Measurements from ENCODE around the gene ECM2. TPM values are rescaled to one million over a fixed set of nuclear protein-coding genes. Genes with fewer than 3 reads are reported as not detected.

Gene ECM2
- total RNA-seq, 2 experiments from 2014 or later: not detected

DNA sequence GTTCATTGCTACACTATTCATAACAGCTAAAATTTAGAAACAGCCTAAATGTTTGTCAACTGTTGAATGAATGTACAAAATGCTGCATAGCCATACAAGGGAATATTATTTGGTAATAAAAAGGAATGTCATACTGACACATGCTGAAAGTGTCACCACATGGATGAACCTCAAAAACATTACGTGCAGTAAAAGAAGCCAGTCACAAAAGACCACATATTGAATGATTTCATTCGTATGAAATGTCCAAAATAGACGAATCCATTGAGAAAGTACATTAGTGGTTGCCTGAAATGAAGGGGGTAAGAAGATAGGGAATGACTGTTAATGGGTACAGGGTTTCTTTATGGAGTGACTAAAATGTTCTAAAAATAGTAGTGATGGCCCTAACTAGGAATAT, 11.6 kb upstream of the ECM2 start:
- Mint-ChIP-seq H3K36me3 (ENCODE audit: low read depth) (peaks cover 7% of the 10 kb centered on the region), H3K9me3 (peaks cover 4% of the 10 kb centered on the region), H3K4me3 (no peak overlapping the region), H3K27me3 (no peaks in the 10 kb centered on the region), H3K27ac (no peak overlapping the region), H3K4me1 (no peaks in the 10 kb centered on the region)
- ChIA-PET POLR2A (no interaction called here), CTCF (no interaction called here)
- no peak for DNase-seq

- no peak overlapping the region for H3K4me3 Mint-ChIP-seq
- H3K27me3 Mint-ChIP-seq: no peaks in the 10 kb centered on the region
- peaks cover 4% of the 10 kb centered on the region for H3K9me3 Mint-ChIP-seq
- H3K4me1 Mint-ChIP-seq: no peaks in the 10 kb centered on the region
- no peak for DNase-seq
- POLR2A ChIA-PET: no interaction called here
- CTCF ChIA-PET: interaction anchor here (1.2 kb wide), 1 partner anchor 9 kb away, joined by 3 read pairs; no protein-coding TSS in a partner anchor
- peaks cover 7% of the 10 kb centered on the region for H3K36me3 Mint-ChIP-seq (ENCODE audit: low read depth)
- no peak overlapping the region for H3K27ac Mint-ChIP-seq
Measured at GRCh38 chr9:92545002-92545510, 9.3 kb upstream of the ECM2 start.

- no peaks in the 10 kb centered on the region for H3K4me1 Mint-ChIP-seq
- H3K36me3 Mint-ChIP-seq (ENCODE audit: low read depth): peaks cover 7% of the 10 kb centered on the region
- CTCF ChIA-PET: no interaction called here
- no peaks in the 10 kb centered on the region for H3K27me3 Mint-ChIP-seq
- no peak overlapping the region for H3K27ac Mint-ChIP-seq
- no peak overlapping the region for H3K4me3 Mint-ChIP-seq
- no peak for DNase-seq
- POLR2A ChIA-PET: no interaction called here
- H3K9me3 Mint-ChIP-seq: peaks cover 4% of the 10 kb centered on the region
Measured at GRCh38 chr9:92543972-92544371, 8.2 kb upstream of the ECM2 start.

- Mint-ChIP-seq H3K9me3 (peaks cover 2% of the 10 kb centered on the region), H3K27me3 (no peaks in the 10 kb centered on the region), H3K27ac (no peak overlapping the region), H3K36me3 (ENCODE audit: low read depth) (no peaks in the 10 kb centered on the region), H3K4me1 (no peaks in the 10 kb centered on the region), H3K4me3 (no peak overlapping the region)
- DNase-seq: no peak
- POLR2A ChIA-PET: no interaction called here
- CTCF ChIA-PET: no interaction called here
Measured at GRCh38 chr9:92538541-92538940, 2.8 kb upstream of the ECM2 start.

DNA sequence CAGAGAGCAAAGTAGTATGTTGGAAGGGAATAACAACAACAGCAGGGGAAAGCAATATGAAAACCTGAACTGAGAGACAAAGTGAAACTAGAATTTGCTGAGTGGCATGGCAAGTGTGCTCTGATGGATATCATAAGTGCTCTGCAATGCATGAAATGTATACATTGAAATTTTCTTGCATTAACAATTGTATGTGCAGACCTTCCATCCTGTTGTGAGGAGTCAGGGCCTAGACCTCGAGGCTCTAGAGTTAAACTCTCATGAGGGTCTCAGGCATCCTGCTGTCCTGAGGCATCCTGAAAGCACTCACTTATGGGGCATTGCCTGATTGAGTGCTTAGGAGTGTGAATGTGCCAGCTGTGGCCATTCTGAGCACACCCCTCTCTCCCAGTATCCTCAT, 1.1 kb downstream of the ECM2 start:
- Mint-ChIP-seq H3K9me3 (no peaks in the 10 kb centered on the region), H3K27me3 (no peaks in the 10 kb centered on the region), H3K36me3 (ENCODE audit: low read depth) (no peaks in the 10 kb centered on the region), H3K4me3 (no peak overlapping the region), H3K4me1 (no peaks in the 10 kb centered on the region), H3K27ac (no peak overlapping the region)
- ChIA-PET CTCF (interaction anchor here (0.6 kb wide), 1 partner anchor 141 kb away, joined by 4 read pairs; no protein-coding TSS in a partner anchor), POLR2A (interaction anchor here (0.6 kb wide), 1 partner anchor 200 kb away, joined by 5 read pairs; no protein-coding TSS in a partner anchor)
- no peak for DNase-seq

DNA sequence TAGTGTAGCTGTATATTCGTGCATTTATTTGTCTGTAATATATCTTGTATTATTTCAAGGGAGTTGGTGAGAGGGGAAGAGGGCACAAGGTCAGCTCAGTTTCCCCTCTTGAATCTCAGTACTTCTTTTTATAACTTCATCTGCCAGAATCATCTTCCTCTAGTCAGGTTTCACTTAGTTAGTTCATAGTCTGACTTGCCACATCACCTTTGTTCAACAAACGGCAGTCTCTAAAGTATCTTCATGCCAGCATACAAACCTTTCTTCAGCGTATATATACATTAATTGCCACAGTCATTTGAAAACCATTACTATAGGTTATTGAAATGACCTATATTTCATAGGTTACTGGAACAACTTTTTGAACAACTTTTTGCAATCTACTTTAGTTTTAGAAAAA, 1.6 kb downstream of the ECM2 start:
- no peak overlapping the region for H3K4me3 Mint-ChIP-seq
- ChIA-PET POLR2A (interaction anchor here (0.6 kb wide), 1 partner anchor 199 kb away, joined by 5 read pairs; no protein-coding TSS in a partner anchor), CTCF (interaction anchor here (0.6 kb wide), 1 partner anchor 140 kb away, joined by 4 read pairs; no protein-coding TSS in a partner anchor)
- H3K27ac Mint-ChIP-seq: no peak overlapping the region
- H3K9me3 Mint-ChIP-seq: no peaks in the 10 kb centered on the region
- H3K36me3 Mint-ChIP-seq (ENCODE audit: low read depth): no peaks in the 10 kb centered on the region
- H3K4me1 Mint-ChIP-seq: no peaks in the 10 kb centered on the region
- no peaks in the 10 kb centered on the region for H3K27me3 Mint-ChIP-seq
- no peak for DNase-seq

DNA sequence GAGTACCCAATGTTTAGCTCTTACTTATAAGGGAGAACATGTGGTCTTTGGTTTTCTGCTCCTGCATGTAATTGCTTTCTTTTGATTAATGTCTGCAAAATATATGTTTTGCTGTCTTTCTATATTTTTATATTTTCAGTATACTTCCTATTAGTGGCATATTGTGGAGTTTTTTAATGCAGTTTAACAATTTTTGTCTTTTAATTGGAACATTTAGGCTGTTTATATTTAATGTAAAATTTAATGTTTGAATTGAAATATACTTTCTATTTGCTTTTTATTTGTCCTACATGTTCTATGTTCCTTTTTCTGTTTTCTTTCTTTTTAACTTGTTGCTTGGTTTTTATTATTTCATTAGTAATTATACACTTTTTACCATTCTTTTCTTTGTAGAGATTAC, 4.9 kb downstream of the ECM2 start:
- ChIA-PET CTCF (no interaction called here), POLR2A (no interaction called here)
- no peaks in the 10 kb centered on the region for H3K27me3 Mint-ChIP-seq
- DNase-seq: no peak
- no peak overlapping the region for H3K27ac Mint-ChIP-seq
- no peaks in the 10 kb centered on the region for H3K9me3 Mint-ChIP-seq
- no peaks in the 10 kb centered on the region for H3K4me1 Mint-ChIP-seq
- H3K4me3 Mint-ChIP-seq: no peak overlapping the region
- H3K36me3 Mint-ChIP-seq (ENCODE audit: low read depth): no peaks in the 10 kb centered on the region

GRCh38 chr9:92529124-92529523, 6.7 kb downstream of the ECM2 start:
- Mint-ChIP-seq H3K4me1 (no peaks in the 10 kb centered on the region), H3K36me3 (ENCODE audit: low read depth) (no peaks in the 10 kb centered on the region), H3K9me3 (no peaks in the 10 kb centered on the region), H3K27me3 (no peaks in the 10 kb centered on the region), H3K27ac (no peak overlapping the region), H3K4me3 (no peak overlapping the region)
- DNase-seq: no peak
- CTCF ChIA-PET: interaction anchor here (1.0 kb wide), 1 partner anchor 10 kb away, joined by 3 read pairs; no protein-coding TSS in a partner anchor
- POLR2A ChIA-PET: no interaction called here

DNA sequence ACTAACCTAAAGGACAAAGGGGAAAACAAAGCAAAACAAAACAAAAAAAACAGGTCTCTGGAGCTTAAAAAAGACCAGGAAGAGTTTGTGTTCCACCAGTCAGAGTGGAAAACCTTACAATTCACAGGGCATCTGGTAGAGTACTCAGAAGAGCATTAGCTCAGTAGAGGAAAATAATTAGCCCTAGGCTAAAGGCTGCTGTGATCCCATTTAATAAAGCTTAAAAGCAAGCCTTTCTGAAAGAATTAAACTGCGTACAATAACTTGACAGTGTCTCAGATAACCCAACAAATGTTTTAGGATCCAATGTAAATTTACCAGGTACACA, 7.3 kb downstream of the ECM2 start:
- H3K36me3 Mint-ChIP-seq (ENCODE audit: low read depth): no peaks in the 10 kb centered on the region
- H3K4me1 Mint-ChIP-seq: no peaks in the 10 kb centered on the region
- no peak overlapping the region for H3K27ac Mint-ChIP-seq
- CTCF ChIA-PET: interaction anchor here (1.0 kb wide), 1 partner anchor 9 kb away, joined by 3 read pairs; no protein-coding TSS in a partner anchor
- no peak overlapping the region for H3K4me3 Mint-ChIP-seq
- DNase-seq: no peak
- H3K9me3 Mint-ChIP-seq: no peaks in the 10 kb centered on the region
- POLR2A ChIA-PET: no interaction called here
- no peaks in the 10 kb centered on the region for H3K27me3 Mint-ChIP-seq

DNA sequence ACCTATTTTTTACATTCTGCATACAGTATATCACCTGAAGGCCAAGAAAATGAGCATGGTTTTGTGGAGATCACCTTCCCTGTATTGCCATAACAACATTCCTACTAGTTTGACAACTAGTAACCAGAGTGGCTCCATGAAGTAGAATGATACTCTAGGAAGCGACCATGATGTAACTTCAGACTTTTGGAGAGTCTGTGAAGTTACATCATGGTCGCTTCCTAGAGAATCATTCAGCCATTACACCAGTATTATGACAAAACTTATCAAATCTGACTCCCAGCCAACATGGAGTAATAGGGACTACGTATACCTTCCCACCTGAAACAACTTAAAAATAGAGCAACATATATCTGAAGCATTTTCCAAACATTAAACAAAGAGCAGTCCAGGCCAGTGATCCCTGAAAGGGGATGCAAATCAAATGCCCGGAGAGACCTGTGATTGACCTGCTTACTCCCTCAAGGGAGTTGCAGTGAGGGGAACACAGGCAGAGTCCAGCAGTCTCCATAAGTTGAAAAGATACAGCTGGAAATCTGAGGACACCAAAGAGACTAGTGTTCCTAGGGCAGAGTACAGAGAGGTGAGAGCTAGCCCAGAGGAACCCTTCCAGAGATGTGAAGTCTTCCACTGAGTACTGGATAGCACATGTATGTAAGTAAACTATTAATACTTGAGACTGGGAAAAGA, 7.8 kb downstream of the ECM2 start:
- DNase-seq: no peak
- POLR2A ChIA-PET: no interaction called here
- Mint-ChIP-seq H3K36me3 (ENCODE audit: low read depth) (no peaks in the 10 kb centered on the region), H3K9me3 (no peaks in the 10 kb centered on the region), H3K4me1 (no peaks in the 10 kb centered on the region), H3K27me3 (no peaks in the 10 kb centered on the region), H3K4me3 (no peak overlapping the region), H3K27ac (no peak overlapping the region)
- CTCF ChIA-PET: no interaction called here

- no peaks in the 10 kb centered on the region for H3K9me3 Mint-ChIP-seq
- H3K4me3 Mint-ChIP-seq: no peak overlapping the region
- ChIA-PET POLR2A (no interaction called here), CTCF (no interaction called here)
- H3K27me3 Mint-ChIP-seq: no peaks in the 10 kb centered on the region
- no peaks in the 10 kb centered on the region for H3K4me1 Mint-ChIP-seq
- H3K36me3 Mint-ChIP-seq (ENCODE audit: low read depth): no peaks in the 10 kb centered on the region
- no peak for DNase-seq
- no peak overlapping the region for H3K27ac Mint-ChIP-seq
Measured at GRCh38 chr9:92527291-92527828, 8.4 kb downstream of the ECM2 start.

DNA sequence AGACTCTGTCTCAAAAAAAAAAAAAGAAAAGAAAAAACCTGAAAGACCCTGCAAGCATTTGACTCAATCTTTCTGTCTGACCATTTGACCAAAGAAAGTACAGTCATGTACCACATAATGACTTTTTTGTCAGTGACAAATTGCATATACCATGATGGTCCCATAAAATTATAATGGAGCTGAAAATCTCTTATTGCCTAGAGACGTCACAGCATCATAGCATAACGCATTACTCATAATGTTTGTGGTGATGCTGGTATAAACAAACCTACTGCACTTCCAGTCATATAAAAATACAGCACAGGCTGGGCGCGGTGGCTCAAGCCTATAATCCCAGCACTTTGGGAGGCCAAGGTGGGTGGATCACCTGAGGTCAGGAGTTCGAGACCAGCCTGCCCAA, 10.5 kb downstream of the ECM2 start:
- Mint-ChIP-seq H3K9me3 (no peaks in the 10 kb centered on the region), H3K4me3 (no peak overlapping the region), H3K36me3 (ENCODE audit: low read depth) (no peaks in the 10 kb centered on the region), H3K27me3 (no peaks in the 10 kb centered on the region), H3K27ac (no peak overlapping the region), H3K4me1 (no peaks in the 10 kb centered on the region)
- CTCF ChIA-PET: no interaction called here
- no peak for DNase-seq
- POLR2A ChIA-PET: no interaction called here

DNA sequence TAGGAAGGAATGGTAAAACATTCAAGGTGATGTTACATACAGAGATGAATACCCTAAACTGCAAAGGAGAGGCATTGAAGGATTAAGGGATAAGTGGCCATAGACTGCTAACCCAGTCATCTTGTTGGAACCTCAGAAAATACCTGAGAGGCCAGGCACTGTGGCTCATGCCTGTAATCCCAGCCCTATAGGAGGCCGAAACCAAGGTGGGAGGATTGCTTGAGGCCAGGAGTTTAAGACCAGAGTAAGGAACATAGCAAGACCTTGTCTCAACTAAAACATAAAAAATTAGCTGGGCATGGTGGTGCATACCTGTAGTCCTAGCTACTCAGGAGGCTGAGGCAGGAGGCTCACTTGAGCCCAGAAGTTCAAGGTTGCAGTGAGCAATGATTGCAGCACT, 10.9 kb downstream of the ECM2 start:
- CTCF ChIA-PET: no interaction called here

More for the DNA sequence above, 10.9 kb downstream of the ECM2 start:
- Mint-ChIP-seq H3K9me3 (no peaks in the 10 kb centered on the region), H3K27me3 (no peaks in the 10 kb centered on the region), H3K36me3 (ENCODE audit: low read depth) (no peaks in the 10 kb centered on the region), H3K4me3 (no peak overlapping the region), H3K27ac (no peak overlapping the region), H3K4me1 (no peaks in the 10 kb centered on the region)
- DNase-seq: no peak
- POLR2A ChIA-PET: no interaction called here
